MCF 10A (cell line): ENCODE measurements around the gene PRKACA. TPM values are rescaled to one million over a fixed set of nuclear protein-coding genes. Genes with fewer than 3 reads are reported as not detected.

ENCODE experiments used
- BruUV-seq: library from RNA; stranded (reverse); fragments of 400-500 nt; replicated peaks from 2 replicates; lab custom pipeline; 2021; lab: Mats Ljungman, UMichigan
- CTCF ChIA-PET: fragments of 300-600 bp; sonication (Branson Sonifier 250); formaldehyde crosslinking; extraction: SDS; loops from one replicate; lab custom pipeline; 2021; ENCODE audit warnings: antibody characterized with exemption, inconsistent platforms; lab: Yijun Ruan, JAX
- POLR2A ChIA-PET: fragments of 300-600, 350-650 bp; sonication (Branson Sonifier 250); formaldehyde crosslinking; extraction: SDS; loops from one replicate; lab custom pipeline; 2020; ENCODE audit warnings: antibody characterized with exemption, inconsistent platforms; lab: Yijun Ruan, JAX
- DNase-seq: peaks from one replicate; pipeline ENCODE4 v3.0.0-alpha.2; 2018; ENCODE audit not compliant: unreplicated experiment
- H3K27ac Mint-ChIP-seq: one replicate; pipeline ENCODE4 v1.8.0; 2022; ENCODE audit warnings: mild to moderate bottlenecking, low read depth, mixed read lengths; ENCODE audit not compliant: unreplicated experiment
- H3K27me3 Mint-ChIP-seq: one replicate; pipeline ENCODE4 v1.8.0; 2022; ENCODE audit warnings: mixed read lengths; ENCODE audit not compliant: insufficient read depth, unreplicated experiment
- H3K36me3 Mint-ChIP-seq: one replicate; pipeline ENCODE4 v1.8.0; 2022; ENCODE audit warnings: mild to moderate bottlenecking, moderate library complexity, mixed read lengths; ENCODE audit not compliant: insufficient read depth, unreplicated experiment
- H3K4me1 Mint-ChIP-seq: one replicate; pipeline ENCODE4 v1.8.0; 2022; ENCODE audit warnings: mixed read lengths; ENCODE audit not compliant: insufficient read depth, unreplicated experiment
- H3K4me3 Mint-ChIP-seq: one replicate; pipeline ENCODE4 v1.8.0; 2022; ENCODE audit warnings: mild to moderate bottlenecking, moderate library complexity, mixed read lengths; ENCODE audit not compliant: unreplicated experiment
- H3K9me3 Mint-ChIP-seq: one replicate; pipeline ENCODE4 v1.8.0; 2022; ENCODE audit warnings: mixed read lengths; ENCODE audit not compliant: unreplicated experiment
- intact Hi-C: fragments of 100-400 bp; cut with micrococcal nuclease; formaldehyde crosslinking; loops from 2 replicates; pipeline ENCODE4 v1.14.1; 2022
- total RNA-seq: library from RNA; stranded (reverse); gene quantifications from 2 replicates; pipeline ENCODE4 v1.2.3, GENCODE V29; 2022
- TF ChIP-seq, protein P1 (sequence below): fragments of 200-600 bp; IDR thresholded peaks from one replicate; pipeline ENCODE4 v1.8.0; 2022; ENCODE audit warnings: antibody characterized with exemption, mild to moderate bottlenecking; ENCODE audit not compliant: unreplicated experiment

PRKACA gene
- total RNA-seq, 1 experiment from 2014 or later, result 49.8 TPM

- Mint-ChIP-seq H3K27me3 (no peaks in the 10 kb centered on the region), H3K27ac (no peak overlapping the region), H3K36me3 (peaks cover 33% of the 10 kb centered on the region), H3K9me3 (no peaks in the 10 kb centered on the region), H3K4me3 (no peak overlapping the region), H3K4me1 (peaks cover 6% of the 10 kb centered on the region)
- TF ChIP-seq, protein P1, sequence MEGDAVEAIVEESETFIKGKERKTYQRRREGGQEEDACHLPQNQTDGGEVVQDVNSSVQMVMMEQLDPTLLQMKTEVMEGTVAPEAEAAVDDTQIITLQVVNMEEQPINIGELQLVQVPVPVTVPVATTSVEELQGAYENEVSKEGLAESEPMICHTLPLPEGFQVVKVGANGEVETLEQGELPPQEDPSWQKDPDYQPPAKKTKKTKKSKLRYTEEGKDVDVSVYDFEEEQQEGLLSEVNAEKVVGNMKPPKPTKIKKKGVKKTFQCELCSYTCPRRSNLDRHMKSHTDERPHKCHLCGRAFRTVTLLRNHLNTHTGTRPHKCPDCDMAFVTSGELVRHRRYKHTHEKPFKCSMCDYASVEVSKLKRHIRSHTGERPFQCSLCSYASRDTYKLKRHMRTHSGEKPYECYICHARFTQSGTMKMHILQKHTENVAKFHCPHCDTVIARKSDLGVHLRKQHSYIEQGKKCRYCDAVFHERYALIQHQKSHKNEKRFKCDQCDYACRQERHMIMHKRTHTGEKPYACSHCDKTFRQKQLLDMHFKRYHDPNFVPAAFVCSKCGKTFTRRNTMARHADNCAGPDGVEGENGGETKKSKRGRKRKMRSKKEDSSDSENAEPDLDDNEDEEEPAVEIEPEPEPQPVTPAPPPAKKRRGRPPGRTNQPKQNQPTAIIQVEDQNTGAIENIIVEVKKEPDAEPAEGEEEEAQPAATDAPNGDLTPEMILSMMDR, result no peak
- no peak for DNase-seq
- BruUV-seq, result no TSS peak
- CTCF ChIA-PET, result no interaction called here
- intact Hi-C loops, result no loop called here
- POLR2A ChIA-PET, result interaction anchor here (0.6 kb wide), 1 partner anchor 27 kb away, joined by 3 read pairs; no protein-coding TSS in a partner anchor
Observed at GRCh38 chr19:14156122-14156521, 38.6 kb upstream of the PRKACA start.

- Mint-ChIP-seq H3K4me1 (peaks cover 6% of the 10 kb centered on the region), H3K4me3 (no peak overlapping the region), H3K36me3 (peaks cover 33% of the 10 kb centered on the region), H3K9me3 (no peaks in the 10 kb centered on the region), H3K27me3 (no peaks in the 10 kb centered on the region), H3K27ac (no peak overlapping the region)
- TF ChIP-seq, protein P1, result no peak
- BruUV-seq, result no TSS peak
- CTCF ChIA-PET, result interaction anchor here (0.7 kb wide), 1 partner anchor 191 kb away, joined by 3 read pairs; no protein-coding TSS in a partner anchor
- DNase-seq, result no peak
- POLR2A ChIA-PET, result no interaction called here
- intact Hi-C loops, result no loop called here
Observed at GRCh38 chr19:14155371-14155770, 37.8 kb upstream of the PRKACA start.

- Mint-ChIP-seq H3K4me1 (peaks cover 8% of the 10 kb centered on the region), H3K9me3 (no peaks in the 10 kb centered on the region), H3K27me3 (no peaks in the 10 kb centered on the region), H3K36me3 (peaks cover 15% of the 10 kb centered on the region), H3K4me3 (no peak overlapping the region), H3K27ac (no peak overlapping the region)
- intact Hi-C loops, result no loop called here
- no peak for DNase-seq
- ChIA-PET POLR2A (interaction anchor here (0.7 kb wide), 1 partner anchor 229 kb away, joined by 3 read pairs; no protein-coding TSS in a partner anchor), CTCF (interaction anchor here (0.6 to 0.7 kb wide), 3 partner anchors 194 to 1712 kb away, joined by 3 to 5 read pairs (median 3); partner anchors contain the start of gene ZNF443)
- BruUV-seq, result no TSS peak
- TF ChIP-seq, protein P1, result no peak
Observed at GRCh38 chr19:14152713-14153112, 35.2 kb upstream of the PRKACA start.

DNA sequence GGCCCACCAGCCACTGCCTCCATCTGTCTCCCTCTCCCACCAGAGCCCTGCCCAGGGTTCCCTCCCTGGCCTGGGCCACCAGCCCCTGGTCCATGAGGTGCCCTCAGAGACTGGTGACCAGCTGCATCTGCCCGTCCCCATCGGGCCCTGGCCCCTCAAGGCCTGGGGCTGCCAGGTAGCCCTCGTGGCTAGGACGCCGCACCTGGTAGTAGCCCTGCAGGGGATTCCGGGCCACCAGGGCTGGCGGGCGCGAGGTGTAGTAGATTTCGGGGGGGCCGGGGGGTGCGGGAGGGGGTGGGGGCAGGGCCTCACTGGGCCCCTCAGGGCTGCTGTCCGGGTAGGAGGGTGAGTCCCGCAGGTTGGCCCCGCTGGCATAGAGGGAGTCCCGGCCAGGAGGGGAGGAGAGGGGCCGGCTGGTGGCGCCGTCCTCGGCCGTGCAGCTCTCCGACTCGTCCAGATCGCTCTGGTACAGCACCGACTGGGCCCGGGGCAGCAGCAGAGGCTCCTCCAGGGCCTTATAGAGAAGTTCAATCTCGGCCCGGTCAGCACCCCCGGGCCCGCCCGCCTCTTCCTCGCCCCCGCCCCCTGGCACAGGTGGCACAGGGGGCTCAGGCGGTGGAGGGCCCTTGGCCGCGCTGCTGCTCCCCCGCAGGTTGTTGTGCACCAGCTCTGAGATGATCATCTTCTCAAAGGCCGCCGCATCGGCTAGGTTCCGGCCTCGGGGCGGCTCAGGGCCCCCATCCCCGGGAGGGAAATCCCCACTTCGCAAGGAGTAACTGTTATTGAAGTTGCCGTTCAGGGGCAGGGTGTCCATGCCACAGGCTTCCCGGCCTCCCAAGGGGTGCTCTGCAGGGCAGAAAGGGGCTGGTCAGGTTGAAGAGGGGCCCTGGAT lies 33.5 kb upstream of the PRKACA start:
- BruUV-seq, result no TSS peak
- H3K27ac Mint-ChIP-seq, result no peak overlapping the region
- CTCF ChIA-PET, result interaction anchor here (1.3 kb wide), 1 partner anchor 14 kb away, joined by 3 read pairs; no protein-coding TSS in a partner anchor

More for the DNA sequence above, 33.5 kb upstream of the PRKACA start:
- Mint-ChIP-seq H3K4me3 (no peak overlapping the region), H3K9me3 (no peaks in the 10 kb centered on the region), H3K27me3 (no peaks in the 10 kb centered on the region), H3K4me1 (peaks cover 21% of the 10 kb centered on the region), H3K36me3 (peaks cover 5% of the 10 kb centered on the region)
- DNase-seq, result no peak
- TF ChIP-seq, protein P1, result no peak
- POLR2A ChIA-PET, result no interaction called here
- intact Hi-C loops, result no loop called here
